Caco-2 (cell line): ENCODE data around the gene MFSD1. TPM values are rescaled to one million over a fixed set of nuclear protein-coding genes. Genes with fewer than 3 reads are reported as not detected.
A peak's percentile ranks its signal among the peaks of the same experiment; 100 is the strongest.

Experiments
- Bru-seq: library from RNA; stranded (reverse); fragments of 400-500 nt; gene quantifications from one replicate; lab custom pipeline; 2021; lab: Mats Ljungman, UMichigan
- BruChase-seq, 2 experiments: library from RNA; stranded (reverse); fragments of 400-500 nt; gene quantifications; one replicate each; lab custom pipeline; 2021; lab: Mats Ljungman, UMichigan
- BruUV-seq: library from RNA; stranded (reverse); fragments of 400-500 nt; replicated peaks from 2 replicates; lab custom pipeline; 2021; lab: Mats Ljungman, UMichigan
- CTCF ChIA-PET: fragments of 300-600 bp; sonication (Branson Sonifier 250); formaldehyde crosslinking; loops from one replicate; lab custom pipeline; 2022; ENCODE audit warnings: antibody characterized with exemption; lab: Charles Lee
- POLR2A ChIA-PET: fragments of 300-600 bp; sonication (Branson Sonifier 250); formaldehyde crosslinking; loops from one replicate; lab custom pipeline; 2022; ENCODE audit warnings: antibody characterized with exemption; lab: Charles Lee
- DNase-seq, 2 experiments: peaks; one replicate each; pipeline versions ENCODE4 v3.0.0 to v3.0.0-alpha.2; 2020 to 2022
- H3K27me3 ChIP-seq: replicated peaks from 2 replicates; pipeline ENCODE4 v1.6.0; 2011; ENCODE audit warnings: low read length; ENCODE audit not compliant: control insufficient read depth, insufficient read depth
- H3K36me3 ChIP-seq: 2 replicates; pipeline ENCODE4 v1.5.1; 2011; ENCODE audit warnings: low read length; ENCODE audit not compliant: control insufficient read depth, insufficient read depth
- H3K4me1 ChIP-seq: fragments of 250-450 bp; sonication (Bioruptor Pico); 2 replicates; pipeline ENCODE4 v1.5.1; 2020; ENCODE audit warnings: mild to moderate bottlenecking
- H3K4me3 ChIP-seq: 2 replicates; pipeline ENCODE4 v1.5.1; 2011; ENCODE audit warnings: low read depth, mild to moderate bottlenecking, control low read depth, low read length
- H3K9me3 ChIP-seq: fragments of 250-450 bp; sonication (Bioruptor Pico); 2 replicates; pipeline ENCODE4 v1.5.1; 2020; ENCODE audit warnings: mild to moderate bottlenecking, moderate library complexity
- H3K27ac Mint-ChIP-seq: one replicate; pipeline ENCODE4 v1.8.0; 2022; ENCODE audit warnings: mixed read lengths; ENCODE audit not compliant: unreplicated experiment
- H3K27me3 Mint-ChIP-seq: one replicate; pipeline ENCODE4 v1.8.0; 2022; ENCODE audit warnings: mixed read lengths; ENCODE audit not compliant: insufficient read depth, unreplicated experiment
- H3K36me3 Mint-ChIP-seq: one replicate; pipeline ENCODE4 v1.8.0; 2022; ENCODE audit warnings: mild to moderate bottlenecking, mixed read lengths; ENCODE audit not compliant: insufficient read depth, unreplicated experiment
- H3K4me1 Mint-ChIP-seq: one replicate; pipeline ENCODE4 v1.8.0; 2022; ENCODE audit warnings: low read depth, mixed read lengths; ENCODE audit not compliant: unreplicated experiment
- H3K4me3 Mint-ChIP-seq: one replicate; pipeline ENCODE4 v1.8.0; 2022; ENCODE audit warnings: mild to moderate bottlenecking, moderate library complexity, mixed read lengths; ENCODE audit not compliant: unreplicated experiment
- H3K9me3 Mint-ChIP-seq: one replicate; pipeline ENCODE4 v1.8.0; 2022; ENCODE audit warnings: mixed read lengths; ENCODE audit not compliant: unreplicated experiment
- intact Hi-C: fragments of 100-400 bp; cut with micrococcal nuclease; formaldehyde crosslinking; loops from one replicate; pipeline ENCODE4 v1.10.0; 2022; ENCODE audit not compliant: unreplicated experiment
- long read RNA-seq: library from polyadenylated mRNA; stranded (forward); transcript quantifications from one replicate; pipeline ENCODE4 v2.0.0, GENCODE V29; 2022
- total RNA-seq: library from RNA; stranded (reverse); gene quantifications from 2 replicates; pipeline ENCODE4 v1.2.3, GENCODE V29; 2022
- TF ChIP-seq, protein P1 (sequence below), 2 experiments: fragments of 200-600 bp in 1 of 2; IDR thresholded peaks; 1 replicate in 1 of 2; 2 replicates in 1 of 2; pipeline versions ENCODE4 v1.5.1 to v1.8.0; 2011 to 2022; ENCODE audit warnings: antibody characterized with exemption in 1 of 2, control low read depth in 1 of 2, inconsistent platforms in 1 of 2, low read depth in 1 of 2, low read length in 1 of 2, mild to moderate bottlenecking in 1 of 2, moderate library complexity in 1 of 2; ENCODE audit not compliant: insufficient read depth in 1 of 2, severe bottlenecking in 1 of 2, unreplicated experiment in 1 of 2

The MFSD1 gene, protein sequence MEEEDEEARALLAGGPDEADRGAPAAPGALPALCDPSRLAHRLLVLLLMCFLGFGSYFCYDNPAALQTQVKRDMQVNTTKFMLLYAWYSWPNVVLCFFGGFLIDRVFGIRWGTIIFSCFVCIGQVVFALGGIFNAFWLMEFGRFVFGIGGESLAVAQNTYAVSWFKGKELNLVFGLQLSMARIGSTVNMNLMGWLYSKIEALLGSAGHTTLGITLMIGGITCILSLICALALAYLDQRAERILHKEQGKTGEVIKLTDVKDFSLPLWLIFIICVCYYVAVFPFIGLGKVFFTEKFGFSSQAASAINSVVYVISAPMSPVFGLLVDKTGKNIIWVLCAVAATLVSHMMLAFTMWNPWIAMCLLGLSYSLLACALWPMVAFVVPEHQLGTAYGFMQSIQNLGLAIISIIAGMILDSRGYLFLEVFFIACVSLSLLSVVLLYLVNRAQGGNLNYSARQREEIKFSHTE
- total RNA-seq (15.4 and 16.9 TPM in 2 replicates), Bru-seq, nascent RNA (percentile 60 among the genes with signal in this experiment), BruChase-seq, experiment 1, labeled RNA remaining after a 2-hour chase (percentile 64 among the genes with signal in this experiment), BruChase-seq, experiment 2, labeled RNA remaining after a 6-hour chase (percentile 67 among the genes with signal in this experiment)
- long read RNA-seq, transcript MFSD1-203 (16 exons, 2,423 nt) = major isoform, 35 of 44 reads
- long read RNA-seq, partial matches to known transcripts = 2 of 44 reads
- long read RNA-seq, other reads (novel, unspliced or antisense) = 6 of 44 reads

DNA sequence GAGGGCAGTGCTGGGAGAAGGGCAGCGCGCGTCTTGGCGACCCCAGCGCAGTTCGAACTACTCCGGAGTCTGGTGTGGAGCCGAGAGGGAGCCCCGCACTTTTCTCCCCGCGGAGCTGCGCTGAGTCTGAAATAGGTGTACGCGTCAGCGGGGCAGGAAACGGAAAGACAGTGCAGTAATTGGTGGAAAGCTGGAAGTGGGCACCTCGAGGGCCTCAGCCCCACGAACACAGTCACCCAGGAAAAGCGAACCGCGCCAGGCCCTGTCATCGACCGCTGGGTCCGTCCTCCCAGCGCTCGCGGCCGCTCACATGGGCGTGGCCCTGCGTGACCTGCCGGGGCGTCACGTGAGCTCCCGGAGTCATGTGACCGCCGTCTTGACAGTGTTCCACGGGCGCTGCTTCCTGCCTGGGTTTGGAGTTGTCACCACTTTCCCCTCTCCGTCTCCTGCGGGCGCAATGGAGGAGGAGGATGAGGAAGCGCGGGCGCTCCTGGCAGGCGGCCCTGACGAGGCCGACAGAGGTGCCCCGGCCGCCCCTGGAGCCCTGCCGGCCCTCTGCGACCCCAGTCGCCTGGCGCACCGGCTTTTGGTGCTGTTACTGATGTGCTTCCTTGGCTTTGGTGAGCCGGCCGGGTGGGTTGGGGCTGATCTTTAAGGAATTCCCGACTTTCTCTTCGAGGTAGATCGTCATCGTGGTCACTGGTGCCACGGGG is at the start of gene MFSD1:
Gene MFSD1, plus strand, starts transcription at position 359 of the 713 bp plus-strand sequence. Its CDS starts 99 bp downstream, at position 458.
- Mint-ChIP-seq H3K4me3 (peak within 1 kb of the TSS; percentile 85), H3K36me3 (peaks cover 9% of the 10 kb centered on the region), H3K27me3 (no peaks in the 10 kb centered on the region), H3K27ac (peak within 1 kb of the TSS; percentile 9), H3K9me3 (no peaks in the 10 kb centered on the region), H3K4me1 (peaks cover 7% of the 10 kb centered on the region)
- DNase-seq = peak; percentile 89
- no peaks in the 10 kb centered on the region for H3K27me3 ChIP-seq
- TF ChIP-seq, protein P1, sequence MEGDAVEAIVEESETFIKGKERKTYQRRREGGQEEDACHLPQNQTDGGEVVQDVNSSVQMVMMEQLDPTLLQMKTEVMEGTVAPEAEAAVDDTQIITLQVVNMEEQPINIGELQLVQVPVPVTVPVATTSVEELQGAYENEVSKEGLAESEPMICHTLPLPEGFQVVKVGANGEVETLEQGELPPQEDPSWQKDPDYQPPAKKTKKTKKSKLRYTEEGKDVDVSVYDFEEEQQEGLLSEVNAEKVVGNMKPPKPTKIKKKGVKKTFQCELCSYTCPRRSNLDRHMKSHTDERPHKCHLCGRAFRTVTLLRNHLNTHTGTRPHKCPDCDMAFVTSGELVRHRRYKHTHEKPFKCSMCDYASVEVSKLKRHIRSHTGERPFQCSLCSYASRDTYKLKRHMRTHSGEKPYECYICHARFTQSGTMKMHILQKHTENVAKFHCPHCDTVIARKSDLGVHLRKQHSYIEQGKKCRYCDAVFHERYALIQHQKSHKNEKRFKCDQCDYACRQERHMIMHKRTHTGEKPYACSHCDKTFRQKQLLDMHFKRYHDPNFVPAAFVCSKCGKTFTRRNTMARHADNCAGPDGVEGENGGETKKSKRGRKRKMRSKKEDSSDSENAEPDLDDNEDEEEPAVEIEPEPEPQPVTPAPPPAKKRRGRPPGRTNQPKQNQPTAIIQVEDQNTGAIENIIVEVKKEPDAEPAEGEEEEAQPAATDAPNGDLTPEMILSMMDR (IDR thresholded peaks at IDR 0.05; ENCODE audit: insufficient read depth in 1 of 2, low read depth in 1 of 2, low read length in 1 of 2, severe bottlenecking in 1 of 2, unreplicated experiment in 1 of 2) = no peak
- CTCF ChIA-PET = interaction anchor here (1.3 to 1.8 kb wide), 3 partner anchors 13 to 157 kb away, joined by 5 to 7 read pairs (median 5); partner anchors contain the start of gene GFM1
- intact Hi-C loops = loop anchor here (1.0 kb wide), 1 partner anchor 33 kb away; no protein-coding TSS in a partner anchor
- no peaks in the 10 kb centered on the region for H3K36me3 ChIP-seq
- no peaks in the 10 kb centered on the region for H3K4me1 ChIP-seq
- no peaks in the 10 kb centered on the region for H3K9me3 ChIP-seq
- H3K4me3 ChIP-seq = peak within 1 kb of the TSS; percentile 64
- POLR2A ChIA-PET = interaction anchor here (1.2 kb wide), 1 partner anchor 158 kb away, joined by 5 read pairs; the partner anchor contains the start of gene GFM1
- no TSS peak for BruUV-seq

DNA sequence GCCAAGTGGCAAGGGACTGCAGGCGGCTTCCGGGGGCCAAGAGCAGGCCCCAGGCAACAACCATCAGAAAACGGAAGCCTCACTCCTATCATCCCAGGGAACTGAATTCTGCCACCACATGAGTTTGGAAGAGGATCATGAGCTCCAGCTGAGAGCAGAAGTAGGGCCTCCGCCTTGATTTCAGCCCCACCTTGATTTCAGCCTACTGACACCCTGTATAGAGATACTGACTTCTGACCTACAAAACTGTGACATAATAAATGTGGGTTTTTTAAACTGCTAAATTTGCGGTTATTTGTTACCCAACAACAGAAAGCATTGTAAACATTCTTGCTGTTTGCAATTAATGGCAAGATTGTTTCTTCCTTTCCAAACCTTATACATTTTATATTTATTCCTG is 48.0 kb upstream of the MFSD1 start:
- Mint-ChIP-seq H3K4me1 (no peaks in the 10 kb centered on the region), H3K27ac (no peak overlapping the region), H3K4me3 (no peak overlapping the region), H3K9me3 (no peaks in the 10 kb centered on the region), H3K36me3 (no peaks in the 10 kb centered on the region), H3K27me3 (no peaks in the 10 kb centered on the region)
- POLR2A ChIA-PET = no interaction called here
- H3K4me1 ChIP-seq = 0 out of 2 replicates have a peak, but pooled peaks cover 4% of the 10 kb centered on the region
- H3K27me3 ChIP-seq = no peaks in the 10 kb centered on the region
- no peak overlapping the region for H3K4me3 ChIP-seq
- no peaks in the 10 kb centered on the region for H3K9me3 ChIP-seq
- H3K36me3 ChIP-seq = no peaks in the 10 kb centered on the region
- intact Hi-C loops = no loop called here
- CTCF ChIA-PET = interaction anchor here (0.6 kb wide), 1 partner anchor 21 kb away, joined by 3 read pairs; no protein-coding TSS in a partner anchor
- no peak for DNase-seq
- TF ChIP-seq, protein P1 (IDR thresholded peaks at IDR 0.05; ENCODE audit: insufficient read depth in 1 of 2, low read depth in 1 of 2, low read length in 1 of 2, severe bottlenecking in 1 of 2, unreplicated experiment in 1 of 2) = no peak
- no TSS peak for BruUV-seq
